Measurements from ENCODE around the gene MRPL53.
"Not testable (repeated sequence)": the region's sequence is repeated elsewhere in the genome, so short reads cannot be mapped to it uniquely, and the experiment has no call there.

Gene MRPL53

GRCh38 chr2:74502147-74502719 is 29.8 kb upstream of the MRPL53 start:
- no peak for DNase-seq (ENCODE audit: low spot score)

DNA sequence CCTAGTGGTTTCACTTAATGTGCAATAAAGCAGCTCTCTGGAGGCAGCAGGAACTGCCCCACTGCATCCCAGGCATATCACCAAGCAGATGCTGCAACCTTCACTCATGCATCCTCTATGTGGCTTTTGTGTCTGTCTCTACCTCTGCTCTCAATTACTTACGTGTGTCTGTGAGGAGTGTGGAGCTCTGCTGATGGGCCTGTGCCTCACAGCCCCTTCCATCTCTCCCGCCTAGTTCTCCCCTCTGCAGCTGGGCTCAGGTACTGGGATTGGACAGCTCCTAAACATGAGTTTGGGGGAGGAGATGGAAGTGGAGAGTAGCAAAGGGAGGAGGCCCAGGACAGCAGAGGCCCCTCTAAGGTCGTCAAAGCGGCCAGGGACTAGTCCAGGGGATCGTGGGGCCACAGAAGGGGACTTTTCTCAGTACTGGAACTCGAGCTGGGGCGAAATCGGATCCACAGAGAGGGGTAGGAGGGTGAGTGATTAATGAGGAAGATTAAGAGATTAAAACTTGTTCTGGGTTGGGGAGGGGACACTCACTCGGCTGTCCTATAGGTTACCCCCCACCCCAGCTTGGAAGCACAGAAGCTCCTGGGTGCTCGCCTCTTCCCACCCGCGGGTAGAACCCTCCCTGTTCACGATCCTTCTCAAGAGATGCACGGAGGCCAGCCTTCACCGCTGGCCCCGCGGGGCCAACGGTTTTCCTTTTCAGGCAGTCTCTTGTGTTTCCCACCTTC is 29.0 kb upstream of the MRPL53 start:
- no peak for DNase-seq (ENCODE audit: low spot score)

DNA sequence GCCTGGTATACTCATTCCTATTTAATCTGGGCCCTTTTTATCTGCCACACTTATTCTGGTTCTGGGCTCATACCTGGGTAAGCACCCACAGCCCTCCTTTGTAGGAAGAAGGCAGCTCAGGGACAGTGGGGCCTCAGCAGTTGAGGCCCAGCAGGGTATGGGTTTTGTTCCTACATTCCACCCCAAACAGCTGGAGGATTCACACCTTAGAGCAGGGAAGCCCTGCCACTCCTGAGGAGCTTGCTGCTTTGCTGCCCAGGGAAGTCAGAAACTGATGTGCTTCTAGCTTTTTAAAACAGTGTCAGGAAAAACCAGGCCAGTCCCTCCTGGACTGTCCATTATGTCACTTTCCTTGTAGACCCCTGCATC is 28.1 kb upstream of the MRPL53 start:
- DNase-seq (ENCODE audit: low spot score): no peak

- DNase-seq (ENCODE audit: low spot score): no peak
Observed at GRCh38 chr2:74499940-74500577, 27.6 kb upstream of the MRPL53 start.

- DNase-seq (ENCODE audit: low spot score): no peak
Observed at GRCh38 chr2:74499267-74499939, 26.9 kb upstream of the MRPL53 start, which contains the start of gene LBX2. Gene LBX2, minus strand, starts transcription at chr2:74499603. Its CDS starts 66 bp downstream, at chr2:74499537.

GRCh38 chr2:74498500-74499266 is 26.2 kb upstream of the MRPL53 start:
- no peak for DNase-seq (ENCODE audit: low spot score)

DNA sequence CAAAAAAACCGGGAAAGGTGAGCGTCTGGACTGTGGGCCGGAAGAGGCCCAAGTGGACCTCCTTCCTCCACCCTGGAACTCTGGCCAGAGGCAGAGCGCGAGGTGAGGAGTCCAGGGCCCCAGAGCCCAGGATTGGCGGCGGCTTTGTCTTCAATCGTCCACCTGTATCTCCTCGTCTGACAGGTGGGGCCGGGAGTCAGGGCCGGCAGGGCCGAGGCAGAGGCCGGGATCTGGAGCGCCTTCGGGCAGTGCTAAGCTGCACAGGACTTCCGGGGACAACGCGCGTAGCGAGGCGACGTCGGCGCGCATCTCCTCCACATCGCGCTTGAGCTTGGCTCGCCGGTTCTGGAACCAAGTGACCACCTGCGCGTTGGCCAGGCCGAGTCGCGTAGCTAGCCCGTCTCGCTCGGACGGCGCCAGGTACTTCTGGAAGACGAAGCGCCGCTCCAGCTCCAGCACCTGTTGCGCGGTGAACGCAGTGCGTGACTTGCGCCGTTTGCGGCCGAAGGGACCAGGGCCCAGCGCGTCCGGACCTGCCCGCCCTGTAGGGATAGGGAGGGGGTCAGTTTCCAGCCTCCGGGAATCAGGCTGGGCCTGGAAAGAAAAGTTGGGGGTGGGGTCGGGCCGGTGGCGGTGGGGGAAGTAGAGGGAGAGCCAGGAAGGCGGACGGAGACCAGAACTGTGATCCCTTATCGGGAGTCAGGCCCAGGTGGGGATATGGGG is 25.5 kb upstream of the MRPL53 start:
- DNase-seq (ENCODE audit: low spot score): no peak

DNA sequence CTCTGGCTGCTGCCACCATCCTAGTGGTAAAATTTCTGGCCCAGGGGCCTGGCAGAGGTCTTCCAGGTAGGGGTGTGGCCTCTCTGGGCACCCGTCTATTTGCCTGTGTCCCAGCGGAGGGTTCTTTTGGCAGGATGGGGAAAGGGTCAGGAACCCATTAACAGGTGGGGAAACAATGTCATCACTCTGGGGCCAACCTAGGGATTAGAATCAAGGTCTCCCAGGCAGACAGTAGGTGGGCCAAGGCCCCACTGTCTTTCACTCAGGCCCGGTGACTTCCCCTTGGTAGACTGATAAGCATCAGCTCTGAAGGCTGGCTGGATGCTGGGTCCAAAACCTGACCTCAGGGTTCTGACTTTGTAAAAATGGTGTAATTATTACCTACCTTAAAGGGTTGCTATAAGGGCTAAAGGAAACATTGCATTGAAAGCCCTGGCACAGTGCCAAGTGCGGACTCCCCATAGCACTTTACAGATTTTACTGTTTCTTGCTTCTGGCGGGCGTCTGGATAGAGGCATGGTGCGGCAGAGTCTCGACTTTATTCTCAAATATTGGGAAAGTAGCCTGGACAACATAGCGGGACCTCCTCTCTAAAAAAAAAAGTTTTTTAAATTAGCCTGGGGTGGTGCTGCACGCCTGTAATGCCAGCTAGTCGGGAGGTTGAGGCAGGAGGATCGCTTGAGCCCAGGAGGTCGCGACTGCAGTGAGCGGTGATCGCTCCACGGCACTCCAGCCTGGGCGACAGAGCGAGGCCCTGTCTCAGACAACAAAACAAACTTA is 24.7 kb upstream of the MRPL53 start:
- no peak for DNase-seq (ENCODE audit: low spot score)

GRCh38 chr2:74495440-74495839 is 23.0 kb upstream of the MRPL53 start:
- DNase-seq (ENCODE audit: low spot score): no peak

- DNase-seq (ENCODE audit: low spot score): no peak
Observed at GRCh38 chr2:74493546-74493945, 21.1 kb upstream of the MRPL53 start.

DNA sequence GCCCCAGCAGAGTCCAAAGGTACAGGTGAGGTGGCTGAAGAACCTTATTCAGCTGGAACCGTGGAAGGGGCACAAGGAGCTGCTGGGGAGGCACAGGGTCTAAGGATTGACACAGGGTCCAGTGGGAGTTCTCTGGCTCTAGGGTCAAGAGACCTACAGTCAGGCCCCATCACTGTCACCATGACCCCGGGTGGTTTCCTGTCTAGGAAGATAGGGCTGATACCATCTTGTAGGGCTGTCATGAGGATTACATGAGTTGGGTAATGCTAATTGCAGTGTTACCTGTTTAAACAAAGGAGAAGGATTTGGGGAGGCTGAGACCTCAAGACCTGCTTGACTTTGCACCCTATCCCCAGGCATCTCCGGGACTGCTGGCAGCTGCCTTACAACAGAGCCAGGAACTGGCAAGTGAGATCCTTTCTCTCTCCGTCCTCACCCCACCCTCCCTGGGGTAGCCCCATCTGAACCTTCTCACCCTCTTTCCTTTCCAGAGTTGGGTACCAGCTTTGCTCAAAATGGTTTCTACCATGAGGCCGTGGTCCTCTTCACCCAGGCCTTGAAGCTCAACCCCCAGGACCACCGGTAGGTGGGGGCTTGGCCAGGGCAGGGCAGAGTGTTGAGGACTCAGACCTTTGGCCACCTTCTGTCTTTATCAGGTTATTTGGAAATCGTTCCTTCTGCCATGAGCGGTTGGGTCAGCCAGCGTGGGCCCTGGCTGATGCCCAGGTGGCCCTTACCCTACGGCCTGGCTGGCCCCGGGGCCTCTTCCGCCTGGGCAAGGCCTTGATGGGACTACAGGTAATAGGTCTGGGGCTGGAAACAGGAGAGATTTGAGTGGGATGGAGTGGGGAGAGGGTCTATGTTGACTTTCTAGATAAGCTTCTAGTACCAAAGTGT is 19.4 kb upstream of the MRPL53 start:
- no peak for DNase-seq (ENCODE audit: low spot score)

GRCh38 chr2:74489906-74490305 is 17.4 kb upstream of the MRPL53 start:
- DNase-seq (ENCODE audit: low spot score): no peak

- no peak for DNase-seq (ENCODE audit: low spot score)
Observed at GRCh38 chr2:74488643-74489481, 16.4 kb upstream of the MRPL53 start.

- no peak for DNase-seq (ENCODE audit: low spot score)
Observed at GRCh38 chr2:74486141-74486540, 13.7 kb upstream of the MRPL53 start.

DNA sequence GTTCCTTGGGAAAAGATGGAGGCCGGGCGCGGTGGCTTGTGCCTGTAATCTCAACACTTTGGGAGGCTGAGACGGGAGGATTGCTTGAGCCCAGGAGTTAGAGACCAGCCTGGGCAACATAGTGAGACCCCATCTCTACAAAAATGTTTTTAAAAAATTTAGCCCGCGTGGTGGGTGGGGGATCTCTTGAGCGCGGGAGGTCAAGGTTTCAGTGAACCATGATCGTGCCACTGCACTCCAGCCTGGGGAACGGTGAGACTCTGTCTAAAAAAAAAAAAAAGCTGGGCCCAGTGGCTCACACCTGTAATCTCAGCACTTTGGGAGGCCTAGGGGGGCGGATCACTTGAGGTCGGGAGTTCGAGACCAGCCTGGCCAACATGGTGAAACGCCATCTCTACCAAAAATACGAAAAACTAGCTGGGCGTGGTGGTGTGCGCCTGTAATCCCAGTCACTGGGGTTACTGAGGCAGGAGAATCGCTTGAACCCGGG is 11.2 kb upstream of the MRPL53 start:
- DNase-seq (ENCODE audit: low spot score): not testable (repeated sequence)

DNA sequence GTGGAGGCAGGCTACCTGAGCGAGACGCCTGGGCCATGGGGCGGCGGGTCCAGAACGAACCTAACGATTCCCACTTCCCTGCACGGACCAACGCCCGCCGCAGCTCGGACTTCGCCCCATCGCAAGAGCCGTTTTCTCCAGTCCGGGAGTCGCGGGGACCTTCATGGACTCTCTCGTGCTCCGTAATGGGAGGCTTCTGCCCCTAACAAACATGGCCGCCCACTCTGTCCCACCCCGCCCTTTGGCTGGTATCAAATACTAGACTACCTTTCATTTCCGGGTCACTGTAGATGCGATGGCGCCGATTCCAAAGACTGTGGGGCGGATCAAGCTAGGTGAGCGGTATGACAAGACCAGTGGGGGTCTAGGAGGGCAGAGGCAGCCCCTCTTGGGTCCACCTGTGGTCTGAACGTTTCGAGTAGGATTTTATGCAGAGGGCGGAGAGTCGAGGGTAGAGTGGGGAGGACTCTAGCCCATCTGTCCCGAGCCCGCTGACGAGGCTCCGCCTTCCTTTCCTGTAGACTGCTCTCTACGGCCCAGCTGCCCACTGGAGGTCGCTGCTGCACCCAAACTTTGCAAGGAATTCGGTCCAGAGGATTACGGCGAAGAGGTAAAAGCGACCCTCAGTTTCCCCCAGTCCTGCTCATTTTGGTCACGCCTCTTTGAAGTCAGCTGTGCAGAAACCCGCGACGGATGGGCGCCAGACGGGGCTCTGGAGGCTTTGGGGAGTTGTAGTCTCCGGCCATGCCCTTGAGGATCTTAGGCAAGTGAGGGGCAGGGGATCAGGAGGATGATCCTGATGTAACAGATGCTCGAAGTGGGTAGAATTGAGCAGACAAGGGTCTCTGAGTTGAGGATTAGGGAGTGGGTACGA is 10.6 kb upstream of the MRPL53 start, which contains the start of the genes CCDC142 and TTC31:
TSS of gene CCDC142 (minus strand) at position 198 of the 874 bp plus-strand sequence. CDS start at position 37, 161 bp downstream.
TSS of gene TTC31 (plus strand) at position 281 of the 874 bp plus-strand sequence. CDS start at position 296, 15 bp downstream.
- peak; percentile 91 for DNase-seq (ENCODE audit: low spot score)
